ENCODE results near the gene MYBPC1. TPM values are rescaled to one million over a fixed set of nuclear protein-coding genes. Genes with fewer than 3 reads are reported as not detected.

MYBPC1 gene
- total and polyA plus RNA-seq, 2 of the 13 experiments (the other 11 are each of a cell fraction or from before 2014, with no cell fraction given) = 0.31 to 0.53 TPM

DNA sequence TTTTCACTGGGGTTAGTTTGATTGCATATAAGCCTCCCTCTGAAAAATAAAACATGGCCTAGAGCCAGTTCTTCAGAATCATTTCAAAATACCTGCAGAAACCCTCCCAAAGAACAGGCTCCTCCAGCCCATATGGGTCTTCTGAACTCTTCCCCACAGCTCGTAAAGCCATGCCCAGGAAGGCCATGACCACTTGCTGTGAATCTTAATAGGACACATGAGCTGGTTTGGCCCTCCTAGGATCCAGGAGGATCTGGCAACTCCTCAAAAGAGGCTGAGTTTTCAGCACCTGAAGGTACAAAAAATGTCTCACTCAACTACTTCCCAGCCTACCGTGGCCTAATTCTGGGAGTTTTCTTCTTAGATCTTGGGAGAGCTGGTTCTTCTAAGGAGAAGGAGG is 2.4 kb downstream of the MYBPC1 start:
- ChIA-PET POLR2A (no interaction called here), CTCF (ENCODE audit: low intra/inter-chr PET ratio, low total read pairs) (no interaction called here)
- H4K20me1 ChIP-seq (ENCODE audit: insufficient read depth, low read length) = no peaks in the 10 kb centered on the region
- H3K27ac ChIP-seq (ENCODE audit: extremely low read length, insufficient read depth, low read length) = no peak overlapping the region
- no TSS peak for BruUV-seq (replicated peaks)
- no peak overlapping the region for H3K4me2 ChIP-seq (ENCODE audit: low read depth, low read length)
- FAIRE-seq (no peak), ATAC-seq (no peak), DNase-seq (ENCODE audit: low spot score) (no peak)
- in situ Hi-C loops (cut with HindIII; ENCODE audit: extremely low pct_ligation_motif_present, low pct_unique_long_range_greater_than_20kb) (no loop called here), intact Hi-C loops (cut with micrococcal nuclease; ENCODE audit: unreplicated experiment) (no loop called here)
- no peak overlapping the region for H3K9ac ChIP-seq (ENCODE audit: insufficient read depth, low read depth, low read length)
- no peaks in the 10 kb centered on the region for H3K79me2 ChIP-seq (ENCODE audit: insufficient read depth, low read length)
- peak overlapping the region; percentile 67 for H2AFZ ChIP-seq (ENCODE audit: low read length)
- H3K27me3 ChIP-seq (ENCODE audit: control insufficient read depth in 1 of 2, insufficient read depth in 2 of 2, low read length in 2 of 2) = no peaks in the 10 kb centered on the region
- H3K9me3 ChIP-seq (ENCODE audit: low read length) = no peaks in the 10 kb centered on the region
- no peaks in the 10 kb centered on the region for H3K36me3 ChIP-seq (replicated peaks in 1 of 2; ENCODE audit: control insufficient read depth in 1 of 2, insufficient read depth in 2 of 2, low read length in 2 of 2)
- H3K4me1 ChIP-seq (ENCODE audit: insufficient read depth, low read length) = peaks cover 55% of the 10 kb centered on the region
- TF ChIP-seq RFX1 (IDR thresholded peaks at IDR 0.05) (no peak), ZNF30 (CRISPR knock-in tag; IDR thresholded peaks at IDR 0.05) (no peak)
- 100% methylated on average over 2 of the region's 2 CpGs for WGBS (ENCODE audit: low lambda C conversion rate)
- H3K4me3 ChIP-seq (replicated peaks in 1 of 3; ENCODE audit: insufficient read depth in 1 of 3, low read depth in 2 of 3, low read length in 3 of 3) = no peak overlapping the region

- no peaks in the 10 kb centered on the region for H3K27me3 ChIP-seq (ENCODE audit: control insufficient read depth in 1 of 2, insufficient read depth in 2 of 2, low read length in 2 of 2)
- TF ChIP-seq ZNF777 (CRISPR knock-in tag; IDR thresholded peaks at IDR 0.05) = 0 out of 2 replicates have a peak, but pooled peaks have one; percentile 28
- no peak for TF ChIP-seq ZBTB3 (CRISPR knock-in tag; IDR thresholded peaks at IDR 0.05; ENCODE audit: borderline replicate concordance, low read depth)
- peak; percentile 27; the same call in 1 of the 2 replicates for TF ChIP-seq CEBPG (CRISPR knock-in tag; IDR thresholded peaks at IDR 0.05)
- TF ChIP-seq, protein P1, sequence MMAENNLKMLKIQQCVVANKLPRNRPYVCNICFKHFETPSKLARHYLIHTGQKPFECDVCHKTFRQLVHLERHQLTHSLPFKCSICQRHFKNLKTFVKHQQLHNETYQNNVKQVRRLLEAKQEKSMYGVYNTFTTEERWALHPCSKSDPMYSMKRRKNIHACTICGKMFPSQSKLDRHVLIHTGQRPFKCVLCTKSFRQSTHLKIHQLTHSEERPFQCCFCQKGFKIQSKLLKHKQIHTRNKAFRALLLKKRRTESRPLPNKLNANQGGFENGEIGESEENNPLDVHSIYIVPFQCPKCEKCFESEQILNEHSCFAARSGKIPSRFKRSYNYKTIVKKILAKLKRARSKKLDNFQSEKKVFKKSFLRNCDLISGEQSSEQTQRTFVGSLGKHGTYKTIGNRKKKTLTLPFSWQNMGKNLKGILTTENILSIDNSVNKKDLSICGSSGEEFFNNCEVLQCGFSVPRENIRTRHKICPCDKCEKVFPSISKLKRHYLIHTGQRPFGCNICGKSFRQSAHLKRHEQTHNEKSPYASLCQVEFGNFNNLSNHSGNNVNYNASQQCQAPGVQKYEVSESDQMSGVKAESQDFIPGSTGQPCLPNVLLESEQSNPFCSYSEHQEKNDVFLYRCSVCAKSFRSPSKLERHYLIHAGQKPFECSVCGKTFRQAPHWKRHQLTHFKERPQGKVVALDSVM (CRISPR knock-in tag; IDR thresholded peaks at IDR 0.05) = peak; percentile 90
- no peak for TF ChIP-seq ZNF879 (CRISPR knock-in tag; IDR thresholded peaks at IDR 0.05)
- no peaks in the 10 kb centered on the region for H4K20me1 ChIP-seq (ENCODE audit: insufficient read depth, low read length)
- no peaks in the 10 kb centered on the region for H3K79me2 ChIP-seq (ENCODE audit: insufficient read depth, low read length)
- H3K36me3 ChIP-seq (replicated peaks in 1 of 2; ENCODE audit: control insufficient read depth in 1 of 2, insufficient read depth in 2 of 2, low read length in 2 of 2) = no peaks in the 10 kb centered on the region
- no peak overlapping the region for H3K4me3 ChIP-seq (replicated peaks in 1 of 3; ENCODE audit: insufficient read depth in 1 of 3, low read depth in 2 of 3, low read length in 3 of 3)
- H3K27ac ChIP-seq (ENCODE audit: extremely low read length, insufficient read depth, low read length) = peak overlapping the region; percentile 91
- no peak for FAIRE-seq
- intact Hi-C loops (cut with micrococcal nuclease; ENCODE audit: unreplicated experiment) (no loop called here), in situ Hi-C loops (cut with HindIII; ENCODE audit: extremely low pct_ligation_motif_present, low pct_unique_long_range_greater_than_20kb) (no loop called here)
- peaks cover 57% of the 10 kb centered on the region for H3K4me1 ChIP-seq (ENCODE audit: insufficient read depth, low read length)
- BruUV-seq (replicated peaks) = no TSS peak
- CTCF ChIA-PET (ENCODE audit: low intra/inter-chr PET ratio, low total read pairs) = no interaction called here
- DNase-seq (ENCODE audit: low spot score) = no peak
- H3K9ac ChIP-seq (ENCODE audit: insufficient read depth, low read depth, low read length) = no peak overlapping the region
- no peaks in the 10 kb centered on the region for H3K9me3 ChIP-seq (ENCODE audit: low read length)
- no peak overlapping the region for H3K4me2 ChIP-seq (ENCODE audit: low read depth, low read length)
- H2AFZ ChIP-seq (ENCODE audit: low read length) = no peak overlapping the region
- ATAC-seq = no peak
- WGBS (ENCODE audit: low lambda C conversion rate) = 94% methylated on average over 3 of the region's 3 CpGs
- POLR2A ChIA-PET = interaction anchor here (2.1 kb wide), 1 partner anchor 101 kb away, joined by 15 read pairs; no protein-coding TSS in a partner anchor
Observed at GRCh38 chr12:101598483-101598882, 3.7 kb downstream of the MYBPC1 start.
